GM04504 (cell line): ENCODE measurements around the gene PDZD2.
"Not testable (repeated sequence)": the region's sequence is repeated elsewhere in the genome, so short reads cannot be mapped to it uniquely, and the experiment has no call there.

Experiments used
- DNase-seq: peaks from one replicate; pipeline ENCODE4 v3.0.0-alpha.2; 2012; ENCODE audit warnings: low read depth

The PDZD2 gene

DNA sequence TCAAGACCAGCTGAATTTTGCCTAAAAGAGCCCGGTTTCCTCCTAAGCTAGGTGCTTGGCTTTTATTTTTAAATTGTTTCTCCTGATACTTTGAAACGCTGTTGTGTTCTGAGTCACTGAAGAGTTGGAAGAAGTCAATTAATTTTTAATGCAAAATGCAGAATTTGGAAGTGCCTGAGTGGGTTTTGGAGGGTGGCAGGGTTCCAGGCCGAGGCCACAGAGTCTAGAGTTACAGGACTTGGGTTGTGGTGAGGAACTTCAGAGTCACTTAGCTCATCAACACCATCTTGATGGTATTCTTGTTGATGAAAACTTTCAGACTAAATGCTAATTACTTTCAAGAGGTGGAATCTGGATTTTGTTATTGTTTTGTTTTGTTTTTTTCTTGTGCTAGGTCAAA, 130.6 kb downstream of the PDZD2 start:
- no peak for DNase-seq

DNA sequence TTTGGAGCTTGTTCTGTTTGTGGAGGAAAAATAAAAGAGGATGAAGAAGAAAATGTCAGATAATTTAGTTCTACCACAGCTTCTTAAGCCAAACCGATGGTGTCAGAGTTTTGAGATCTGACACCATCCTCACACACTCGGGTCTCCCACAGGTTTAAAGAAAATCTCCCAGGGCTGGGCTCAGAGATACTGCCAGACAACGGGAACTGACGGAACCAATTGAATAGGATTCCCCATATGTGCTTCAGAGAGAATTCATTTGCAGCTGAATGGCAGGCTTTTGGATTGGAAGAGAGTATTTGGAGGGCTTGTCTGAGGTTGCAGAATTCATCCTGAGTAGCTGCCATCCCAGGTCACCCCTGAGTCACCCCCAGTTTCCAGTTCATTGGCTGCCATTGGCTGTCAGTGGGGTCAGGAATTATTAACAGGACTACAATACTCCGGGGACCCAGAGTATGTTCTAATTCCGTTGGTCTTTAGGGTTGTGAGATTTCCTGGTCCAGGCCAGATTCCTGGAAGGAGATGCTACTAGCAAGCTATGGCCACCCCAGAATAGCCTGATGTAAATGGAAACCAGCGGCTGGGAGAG, 131.3 kb downstream of the PDZD2 start:
- DNase-seq, result no peak

DNA sequence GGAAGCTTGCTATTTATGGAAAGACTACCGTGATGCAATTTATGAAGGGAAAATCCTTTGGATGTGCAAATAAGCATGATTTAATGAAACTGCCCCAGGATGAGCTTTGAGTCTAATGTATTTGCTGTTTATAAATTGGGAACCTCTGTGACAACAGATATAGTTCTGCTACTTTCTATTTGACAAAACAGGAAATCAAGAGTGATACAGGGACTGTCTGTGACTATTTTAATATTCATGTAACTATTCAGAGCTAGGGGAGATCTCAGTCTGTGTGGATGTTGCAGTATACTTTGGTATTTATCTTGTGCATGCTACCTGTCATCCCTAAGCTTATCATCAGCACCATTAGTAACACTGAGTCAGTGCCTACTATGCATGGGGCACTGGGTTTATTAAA, 132.1 kb downstream of the PDZD2 start:
- no peak for DNase-seq

DNA sequence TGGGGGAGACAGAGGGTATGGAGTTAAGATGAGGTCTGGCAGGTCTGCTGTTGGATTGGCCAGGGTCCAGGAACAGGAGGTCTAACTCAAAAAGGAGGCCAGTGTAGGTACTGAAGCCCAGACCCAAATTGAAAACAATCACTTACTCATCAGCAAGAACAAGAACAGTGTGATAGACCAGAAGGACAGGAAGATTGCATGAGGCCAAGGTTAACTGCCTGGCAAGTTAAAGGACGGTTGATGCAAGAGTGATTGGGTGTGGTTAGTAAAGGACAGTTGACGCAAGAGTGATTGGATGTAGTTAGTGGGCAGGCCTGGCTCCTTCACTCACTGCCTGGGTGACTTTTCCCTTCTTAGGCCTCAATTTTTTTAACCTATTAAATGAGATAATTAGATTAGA, 132.6 kb downstream of the PDZD2 start:
- no peak for DNase-seq

DNA sequence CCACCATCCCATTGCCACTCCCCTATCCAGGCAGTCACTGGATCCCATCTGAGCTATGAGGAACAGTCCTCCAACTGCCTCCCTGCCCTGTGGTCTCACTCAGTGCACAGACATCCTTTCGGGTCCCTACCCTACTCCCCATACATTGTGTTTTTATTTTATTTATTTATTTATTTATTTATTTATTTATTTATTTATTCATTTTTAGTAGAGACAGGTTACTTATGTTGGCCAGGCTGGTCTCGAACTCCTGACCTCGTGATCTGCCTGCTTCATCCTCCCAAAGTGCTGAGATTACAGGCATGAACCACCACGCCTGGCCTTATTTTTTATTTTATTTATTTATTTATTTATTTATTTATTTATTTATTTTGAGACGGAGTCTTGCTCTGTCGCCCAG, 137.4 kb downstream of the PDZD2 start:
- not testable (repeated sequence) for DNase-seq

DNA sequence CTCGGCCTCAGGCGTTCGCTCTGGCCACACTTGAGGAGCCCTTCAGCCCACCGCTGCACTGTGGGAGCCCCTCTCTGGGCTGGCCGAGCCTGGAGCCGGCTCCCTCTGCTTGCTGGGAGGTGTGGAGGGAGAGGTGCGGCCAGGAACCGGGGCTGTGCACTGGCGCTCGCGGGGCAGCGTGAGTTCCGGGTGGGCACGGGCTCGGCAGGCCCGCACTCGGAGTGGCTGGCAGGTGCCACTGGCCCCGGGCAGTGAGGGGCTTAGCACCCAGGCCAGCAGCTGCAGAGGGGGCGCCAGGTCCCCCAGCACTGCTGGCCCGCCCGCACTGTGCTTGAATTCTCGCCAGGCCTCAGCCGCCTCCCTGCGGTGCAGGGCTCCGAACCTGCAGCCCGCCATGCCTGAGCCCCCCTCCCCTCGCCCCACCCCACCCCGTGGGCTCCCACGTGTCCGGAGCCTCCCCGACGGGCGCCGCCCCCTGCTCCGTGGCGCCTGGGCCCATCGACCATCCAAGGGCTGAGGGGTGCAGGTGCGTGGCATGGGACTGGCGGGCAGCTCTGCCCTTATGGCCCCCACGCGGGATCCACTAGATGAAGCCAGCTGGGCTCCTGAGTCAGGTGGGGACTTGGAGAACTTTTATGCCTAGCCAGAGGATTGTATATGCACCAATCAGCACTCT, 138.2 kb downstream of the PDZD2 start:
- DNase-seq, result no peak

DNA sequence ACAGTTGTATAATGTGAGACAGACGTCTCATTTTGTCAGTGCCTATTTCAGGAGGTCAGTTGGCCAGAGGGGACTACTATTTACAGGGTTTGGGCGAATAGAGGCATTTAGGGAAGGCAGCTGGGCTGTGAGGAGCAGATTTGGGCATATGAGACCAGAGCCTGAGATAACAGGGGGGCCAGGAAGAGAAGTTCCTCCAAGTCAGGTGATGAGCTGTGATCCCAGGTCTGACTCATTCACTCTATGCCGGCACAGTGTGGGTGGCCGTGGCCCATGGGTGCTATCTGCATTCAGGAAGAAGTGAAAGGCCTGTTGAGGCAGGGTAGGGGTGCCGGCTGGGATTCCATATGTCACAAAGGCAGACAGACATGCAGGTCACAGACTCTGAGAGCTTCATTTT, 142.8 kb downstream of the PDZD2 start:
- DNase-seq, result no peak

DNA sequence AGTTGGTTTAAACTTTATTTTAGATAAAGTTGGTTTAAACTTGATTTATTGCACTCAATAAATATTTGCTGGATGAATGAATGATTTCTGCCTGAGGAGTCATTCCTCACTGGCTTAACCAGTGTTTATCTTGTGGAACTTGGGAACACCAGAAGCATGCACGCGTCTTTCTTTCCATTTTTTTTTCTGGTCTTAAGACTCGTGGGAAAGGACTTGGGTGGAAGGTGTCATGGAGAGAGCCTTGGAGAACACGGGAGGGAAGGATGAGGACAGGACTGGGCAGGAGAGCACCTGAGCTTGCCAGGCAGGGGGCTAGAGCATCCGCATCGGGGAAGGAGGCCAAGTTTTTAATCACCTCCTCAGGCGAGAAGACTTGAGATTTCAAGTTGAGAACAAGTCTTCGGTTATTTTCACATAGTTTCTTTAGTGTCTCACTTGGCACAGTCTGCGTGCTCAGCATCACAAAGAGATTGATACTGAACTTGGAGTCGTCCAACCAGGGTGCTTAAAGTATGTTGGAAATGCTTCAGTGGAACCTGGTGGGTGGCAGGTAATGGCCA, 144.2 kb downstream of the PDZD2 start:
- no peak for DNase-seq

DNA sequence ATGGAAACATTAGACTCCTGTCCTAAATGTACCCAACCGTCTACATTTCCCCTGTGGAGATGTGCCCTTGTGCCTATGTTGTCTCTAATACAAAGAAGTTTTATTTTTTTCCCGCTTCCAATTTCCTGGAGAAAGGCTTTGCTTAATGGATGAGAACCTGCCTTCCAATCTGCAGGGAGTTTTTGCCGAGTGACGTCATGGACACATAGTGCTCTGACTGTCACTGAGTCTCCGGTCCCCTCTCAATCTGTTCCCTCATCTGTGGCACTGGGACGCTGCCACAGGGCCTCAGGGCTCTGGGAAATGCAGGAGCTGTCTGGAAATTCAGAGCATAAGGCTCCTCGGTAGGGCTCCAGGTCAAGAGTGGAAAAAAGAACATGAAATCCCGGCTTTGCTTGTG, 144.8 kb downstream of the PDZD2 start:
- DNase-seq, result no peak

DNA sequence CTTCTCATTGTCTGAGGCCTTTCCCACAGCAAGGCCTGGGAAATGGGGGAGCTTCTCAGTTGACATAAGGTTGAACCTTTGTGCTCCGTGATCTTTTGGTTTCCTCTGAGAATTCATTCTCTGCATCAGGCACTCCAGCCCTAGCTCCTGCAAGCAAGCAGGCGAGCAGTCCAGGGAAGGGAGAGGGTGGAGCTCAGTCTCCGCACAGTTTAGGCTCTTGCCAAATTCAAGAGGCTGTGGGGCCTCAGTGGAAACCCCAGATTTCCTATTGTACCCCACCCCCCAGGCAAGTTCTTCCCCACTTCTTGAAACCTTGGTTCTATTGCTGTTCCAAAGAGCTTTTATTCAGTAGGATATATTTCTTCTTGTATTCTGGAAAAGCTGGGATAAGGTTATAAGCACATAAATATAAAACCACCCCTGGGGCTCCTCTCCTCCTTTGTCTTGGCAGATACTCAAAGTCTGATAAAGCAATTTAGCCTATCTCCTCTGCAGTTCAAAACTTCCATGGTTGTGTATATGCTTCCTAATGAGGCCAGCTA, 147.2 kb downstream of the PDZD2 start:
- no peak for DNase-seq

DNA sequence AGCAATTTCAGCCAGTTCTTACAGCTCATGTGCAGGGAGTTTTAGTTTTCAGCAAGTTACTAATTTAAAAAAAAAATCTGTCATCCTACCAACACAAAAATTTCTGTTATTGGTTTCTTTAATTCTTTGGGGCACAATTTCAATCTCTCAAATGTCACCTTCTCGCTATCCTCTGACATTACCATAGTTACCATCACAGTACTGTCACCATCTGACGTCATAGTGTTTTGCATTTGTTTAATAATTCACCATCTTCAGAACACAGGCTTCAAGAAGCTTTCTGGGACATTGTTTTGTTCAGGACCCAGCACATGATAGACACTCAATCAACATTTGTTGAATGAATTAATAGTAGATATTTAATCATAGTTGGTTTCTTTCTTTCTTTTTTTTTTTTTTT, 155.1 kb downstream of the PDZD2 start:
- DNase-seq, result no peak

DNA sequence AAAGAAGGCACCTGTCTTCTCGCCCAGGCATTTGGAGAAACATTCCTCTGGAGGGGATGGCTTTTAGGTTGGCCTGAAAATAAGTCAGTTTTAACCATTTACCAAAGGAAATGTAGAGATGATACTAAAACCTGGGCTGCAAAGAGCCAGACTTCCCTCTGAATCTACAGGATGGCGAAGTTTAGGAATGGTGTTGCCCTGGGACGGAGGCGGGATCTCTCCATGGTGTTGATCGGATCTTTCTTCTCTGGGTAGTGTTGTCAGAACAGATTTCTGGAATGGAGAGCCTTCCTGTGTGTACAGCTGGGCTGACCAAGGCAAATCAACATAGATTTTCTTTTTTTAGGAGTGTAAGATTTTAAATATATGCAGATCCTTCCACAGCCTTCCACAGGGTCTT, 159.2 kb downstream of the PDZD2 start:
- DNase-seq, result no peak

DNA sequence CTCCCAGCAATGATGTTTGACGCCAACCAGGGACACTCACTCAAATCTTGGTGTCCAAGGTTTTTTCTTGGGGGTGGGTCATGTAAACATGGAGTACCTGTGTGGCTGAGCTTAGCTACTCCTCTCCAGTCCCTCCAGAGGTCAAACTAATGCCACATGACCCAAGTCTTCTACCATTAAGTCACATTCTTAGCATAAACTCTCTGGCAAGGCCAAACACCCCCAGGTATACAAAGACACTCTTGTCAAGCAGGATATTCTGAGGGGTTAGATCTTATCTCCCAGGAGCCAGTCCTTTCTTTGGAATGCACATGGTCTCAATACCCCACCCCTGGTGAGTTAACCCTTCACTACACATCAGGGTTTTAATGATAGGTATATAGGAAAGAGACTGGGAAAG, 161.4 kb downstream of the PDZD2 start:
- no peak for DNase-seq

DNA sequence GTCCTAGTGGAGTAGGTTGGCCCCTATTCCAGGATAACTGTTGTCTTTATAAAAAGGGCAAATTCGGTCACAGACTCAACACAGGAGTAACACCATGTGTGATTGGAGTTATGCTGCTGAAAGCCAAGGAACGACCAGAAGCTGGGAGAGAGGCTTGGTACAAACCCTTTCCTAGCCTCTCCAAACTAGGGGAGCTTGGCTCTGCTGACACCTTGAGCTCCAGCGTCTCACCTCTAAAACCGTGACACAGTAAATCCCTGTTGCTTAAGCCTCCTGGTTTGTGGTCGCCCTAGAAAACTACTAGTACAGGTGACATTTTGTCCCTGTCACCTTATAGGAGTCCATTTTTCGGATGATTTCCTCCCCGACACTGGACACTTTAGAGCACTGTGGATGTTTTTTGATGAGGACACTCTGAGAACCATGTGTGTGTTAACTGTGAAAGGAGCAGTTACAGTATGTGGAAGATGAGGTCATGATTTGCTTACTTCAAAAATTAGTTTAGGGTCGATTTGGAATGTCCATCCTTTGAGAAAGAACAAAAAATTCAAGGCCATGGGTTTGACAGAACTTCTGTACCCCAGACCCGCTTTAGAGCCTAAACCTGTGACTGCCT, 167.0 kb downstream of the PDZD2 start:
- no peak for DNase-seq

DNA sequence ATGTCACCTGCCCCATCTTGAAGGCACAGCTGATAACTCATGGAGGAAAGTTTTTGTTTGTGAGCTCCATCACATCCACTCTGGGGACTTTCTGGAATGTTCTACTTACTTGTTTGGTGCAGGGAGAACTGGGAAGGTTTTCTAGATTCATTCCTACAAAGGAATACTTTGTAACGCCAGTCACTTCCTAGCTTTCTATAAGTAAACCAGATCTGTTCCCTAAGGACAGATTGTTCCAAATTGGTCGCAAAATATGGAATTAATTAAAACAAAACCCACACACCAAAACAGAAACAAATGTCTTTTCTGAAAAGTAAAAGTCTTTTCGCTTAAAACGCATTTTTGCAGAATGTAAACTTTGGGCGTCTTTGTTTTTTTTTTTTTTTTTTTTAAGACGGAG, 167.6 kb downstream of the PDZD2 start:
- DNase-seq, result no peak

DNA sequence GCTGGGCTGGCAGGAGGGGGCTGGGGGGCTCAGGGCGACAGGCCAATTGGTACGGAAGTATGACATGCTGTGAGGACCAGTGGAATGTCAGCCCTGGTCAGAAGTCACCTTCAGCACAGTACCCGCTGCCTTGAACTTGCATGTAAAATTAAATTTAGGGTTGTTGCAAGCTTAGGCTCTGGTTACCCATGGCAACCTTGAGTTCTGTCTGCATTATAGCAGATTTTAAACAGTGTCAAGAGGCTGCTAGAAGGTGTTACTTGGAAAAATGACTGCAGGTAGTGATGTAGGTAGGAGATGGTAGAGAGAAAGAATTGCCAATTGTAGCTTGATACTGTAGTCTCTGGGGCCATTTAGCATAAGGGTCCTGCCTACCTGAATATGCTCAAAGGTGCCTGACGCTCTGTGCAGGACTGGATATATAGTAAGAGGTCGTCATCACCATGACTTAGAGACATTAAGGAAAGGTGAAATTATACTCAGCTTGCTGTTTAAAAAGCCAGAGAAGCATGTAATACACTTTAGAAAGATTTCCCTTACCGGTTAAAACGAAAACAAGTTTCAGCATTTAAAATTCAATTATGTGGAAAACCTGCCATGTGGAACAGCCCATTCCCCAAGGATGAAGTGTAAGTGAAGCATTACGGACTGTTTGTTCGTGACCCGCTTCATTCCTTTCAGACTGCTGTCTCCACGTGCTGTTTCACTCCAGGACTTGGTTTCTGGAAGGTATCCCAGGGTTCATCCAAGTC, 169.0 kb downstream of the PDZD2 start:
- DNase-seq, result no peak

DNA sequence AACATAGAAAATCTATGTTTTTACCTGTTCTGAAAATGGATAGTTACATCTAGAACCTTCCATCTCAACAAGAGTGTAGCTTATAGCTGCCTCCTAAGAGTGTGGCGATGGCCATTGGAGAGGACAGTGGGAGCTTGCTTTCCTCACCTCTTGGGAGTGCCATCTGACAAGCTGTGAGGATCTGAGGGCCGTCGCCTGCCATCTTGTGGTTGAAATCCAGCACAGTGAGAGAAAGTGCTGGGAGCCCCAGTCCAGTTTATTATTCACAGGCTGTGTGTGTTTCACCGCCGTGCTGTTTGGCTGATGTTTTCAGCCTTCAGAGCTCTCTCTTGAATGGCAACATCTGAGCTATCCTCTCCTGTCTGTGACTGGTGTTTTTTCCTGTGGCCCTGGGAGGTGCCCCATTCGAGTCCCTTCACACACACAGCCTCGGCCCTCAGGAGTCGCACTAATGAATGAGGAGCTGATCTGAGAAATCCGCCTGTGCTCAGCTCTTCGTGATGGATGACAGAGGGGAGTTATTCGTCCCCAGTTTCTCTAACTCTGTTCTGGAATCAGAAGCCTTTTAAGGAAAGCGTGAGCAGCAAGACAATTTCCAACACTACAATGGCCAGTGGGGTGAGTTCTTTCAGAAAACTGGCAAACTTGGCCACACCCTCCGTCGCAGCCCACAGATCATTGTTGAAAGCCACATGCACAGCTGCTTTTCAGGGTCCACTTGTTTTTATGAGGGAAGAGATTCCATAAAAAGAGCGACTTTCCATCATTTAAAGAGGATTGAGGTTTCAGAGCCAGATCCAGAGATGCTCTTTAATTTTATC, 170.3 kb downstream of the PDZD2 start:
- peak; percentile 53 for DNase-seq

DNA sequence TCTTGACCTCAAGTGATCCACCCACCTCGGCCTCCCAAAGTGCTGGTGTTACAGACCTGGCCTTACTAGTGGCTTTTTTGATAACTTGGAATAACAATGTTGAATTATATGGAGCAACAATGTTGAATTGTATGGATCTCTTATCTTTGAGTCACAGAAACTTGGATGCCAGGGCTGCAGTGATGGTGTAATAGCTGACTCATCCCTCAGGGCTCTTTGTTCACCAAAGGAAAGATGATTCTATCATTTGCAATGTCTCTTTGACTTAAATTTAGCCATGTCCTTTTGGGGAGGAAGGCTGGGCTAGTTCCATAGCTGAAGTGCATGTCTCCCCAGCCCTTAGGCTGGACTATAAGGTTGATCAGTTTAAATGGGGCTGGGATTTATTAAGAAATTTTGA, 172.3 kb downstream of the PDZD2 start:
- peak; percentile 71 for DNase-seq

DNA sequence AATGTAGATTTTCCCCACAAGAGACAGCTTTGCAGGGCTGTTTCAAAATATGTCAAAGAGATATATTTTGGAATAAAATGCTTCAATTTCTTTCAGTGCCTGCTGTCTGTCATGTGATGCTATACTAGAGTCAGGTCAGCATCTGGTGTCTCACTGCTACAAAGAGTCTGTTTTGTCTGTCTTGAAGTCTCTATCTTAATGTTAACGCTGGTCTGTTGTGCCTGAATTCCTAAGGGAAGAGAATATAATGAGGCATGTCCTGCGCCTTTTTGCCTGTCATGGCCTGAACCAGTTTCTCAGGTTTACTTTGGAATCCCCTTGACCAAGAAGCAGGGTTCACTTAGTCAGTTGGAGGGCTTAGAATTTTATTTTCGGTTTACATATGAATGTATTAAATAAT, 176.4 kb downstream of the PDZD2 start:
- DNase-seq, result no peak

DNA sequence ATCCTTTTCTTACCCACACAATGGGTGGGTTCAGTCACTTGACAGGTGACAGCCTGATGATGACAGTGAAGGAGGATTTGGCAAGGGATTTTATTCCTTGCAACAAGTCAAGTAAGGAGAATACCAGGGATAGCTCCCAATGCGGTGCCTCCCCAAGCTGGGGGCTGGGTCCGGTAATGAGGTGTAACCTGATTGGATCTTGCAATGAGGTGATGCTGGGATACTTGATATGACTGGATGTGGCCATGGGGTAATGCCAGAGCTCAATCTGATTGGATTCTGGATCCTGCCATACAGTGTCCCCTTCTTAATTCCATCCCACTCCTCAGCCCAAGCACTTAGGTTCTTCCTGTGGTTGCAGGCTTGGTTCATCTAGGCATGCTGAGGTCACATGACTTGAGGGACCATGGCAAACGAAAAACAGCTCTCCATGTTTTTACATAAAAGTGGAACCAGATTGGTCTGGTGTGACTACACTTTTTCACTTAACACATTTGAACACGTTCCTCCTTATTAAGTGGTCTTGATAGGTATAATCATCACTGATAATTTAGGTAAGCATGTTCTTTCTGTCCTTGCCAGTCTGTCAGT, 181.1 kb downstream of the PDZD2 start:
- no peak for DNase-seq

DNA sequence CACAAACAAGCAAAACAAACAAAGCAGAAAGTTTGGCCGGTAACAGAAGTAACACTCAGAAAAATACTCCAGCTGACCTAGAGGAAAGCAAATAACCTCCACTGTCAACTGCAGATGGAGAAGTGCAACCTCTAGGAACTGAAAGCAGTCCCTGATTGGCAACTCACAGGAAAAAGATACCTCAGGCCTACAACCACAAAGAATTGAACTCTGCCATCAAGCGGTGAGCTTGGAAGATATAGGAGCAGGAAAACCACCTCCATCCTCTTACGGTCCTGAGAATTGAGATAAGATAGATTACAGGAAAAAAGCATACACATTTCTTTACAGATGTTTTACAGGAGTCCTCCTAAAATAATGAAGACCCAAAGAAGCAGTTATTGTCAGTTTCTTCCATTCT, 184.5 kb downstream of the PDZD2 start:
- no peak for DNase-seq
